H9 (cell line): ENCODE data around the gene MEG3. TPM values are rescaled to one million over a fixed set of nuclear protein-coding genes. Genes with fewer than 3 reads are reported as not detected.

Experiments used
- DNase-seq: peaks from one replicate; pipeline ENCODE4 v3.0.0-alpha.2; 2017
- H2AFZ ChIP-seq: one replicate; pipeline ENCODE4 v1.6.1; 2013; ENCODE audit warnings: mild to moderate bottlenecking, low read length, control low read depth, moderate library complexity
- H2AK5ac ChIP-seq: 2 replicates; pipeline ENCODE4 v1.6.1; 2013; ENCODE audit warnings: low read length, control low read depth, mixed read lengths; ENCODE audit not compliant: insufficient read length
- H2BK120ac ChIP-seq: one replicate; pipeline ENCODE4 v1.6.1; 2013; ENCODE audit warnings: low read depth, mild to moderate bottlenecking, low read length, control low read depth, inconsistent platforms; ENCODE audit not compliant: poor library complexity, severe bottlenecking
- H2BK12ac ChIP-seq: 2 replicates; pipeline ENCODE4 v1.6.1; 2013; ENCODE audit warnings: low read length, control low read depth, mixed read lengths, low read depth; ENCODE audit not compliant: insufficient read length
- H2BK15ac ChIP-seq: 2 replicates; pipeline ENCODE4 v1.6.1; 2013; ENCODE audit warnings: low read depth, low read length, control low read depth
- H2BK20ac ChIP-seq: one replicate; pipeline ENCODE4 v1.6.1; 2013; ENCODE audit warnings: low read depth, mild to moderate bottlenecking, low read length, control low read depth, inconsistent platforms; ENCODE audit not compliant: poor library complexity, severe bottlenecking
- H2BK5ac ChIP-seq: 2 replicates; pipeline ENCODE4 v1.6.1; 2013; ENCODE audit warnings: low read length, control low read depth, mixed read lengths; ENCODE audit not compliant: insufficient read length
- H3K14ac ChIP-seq: 2 replicates; pipeline ENCODE4 v1.6.1; 2013; ENCODE audit warnings: low read length, control low read depth; ENCODE audit not compliant: insufficient read depth
- H3K18ac ChIP-seq: 2 replicates; pipeline ENCODE4 v1.6.1; 2013; ENCODE audit warnings: low read depth, mild to moderate bottlenecking, mixed read lengths, low read length, control low read depth; ENCODE audit not compliant: insufficient read length
- H3K23ac ChIP-seq: 2 replicates; pipeline ENCODE4 v1.6.1; 2013; ENCODE audit warnings: low read length, control low read depth, mixed read lengths, low read depth; ENCODE audit not compliant: insufficient read length
- H3K23me2 ChIP-seq: 2 replicates; pipeline ENCODE4 v1.6.1; 2013; ENCODE audit warnings: low read depth, mild to moderate bottlenecking, mixed read lengths, low read length, control low read depth; ENCODE audit not compliant: insufficient read length, poor library complexity, severe bottlenecking
- H3K27ac ChIP-seq: 2 replicates; pipeline ENCODE4 v1.5.1; 2013; ENCODE audit warnings: low read length, control low read depth, mixed read lengths, low read depth; ENCODE audit not compliant: insufficient read length
- H3K27me3 ChIP-seq: 2 replicates; pipeline ENCODE4 v1.6.1; 2013; ENCODE audit warnings: low read length, control low read depth, inconsistent platforms; ENCODE audit not compliant: insufficient read depth
- H3K4ac ChIP-seq: 2 replicates; pipeline ENCODE4 v1.6.1; 2013; ENCODE audit warnings: low read depth, mild to moderate bottlenecking, control low read depth, inconsistent platforms, low read length, moderate library complexity
- H3K4me1 ChIP-seq: 2 replicates; pipeline ENCODE4 v1.6.1; 2013; ENCODE audit warnings: low read length, control low read depth, inconsistent platforms; ENCODE audit not compliant: insufficient read depth
- H3K4me2 ChIP-seq: 2 replicates; pipeline ENCODE4 v1.6.1; 2013; ENCODE audit warnings: low read length, control low read depth, mixed read lengths; ENCODE audit not compliant: insufficient read length, insufficient read depth
- H3K56ac ChIP-seq: 2 replicates; pipeline ENCODE4 v1.6.1; 2013; ENCODE audit warnings: low read depth, mild to moderate bottlenecking, mixed read lengths, low read length, control low read depth; ENCODE audit not compliant: insufficient read length
- H3K79me1 ChIP-seq: 2 replicates; pipeline ENCODE4 v1.6.1; 2013; ENCODE audit warnings: low read depth, mild to moderate bottlenecking, moderate library complexity, low read length, control low read depth, inconsistent platforms; ENCODE audit not compliant: insufficient read depth, poor library complexity, severe bottlenecking
- H3K79me2 ChIP-seq: 2 replicates; pipeline ENCODE4 v1.6.1; 2013; ENCODE audit warnings: low read length, control low read depth, inconsistent platforms; ENCODE audit not compliant: insufficient read depth
- H3K9ac ChIP-seq: 2 replicates; pipeline ENCODE4 v1.6.1; 2013; ENCODE audit warnings: low read length, control low read depth, mixed read lengths; ENCODE audit not compliant: insufficient read length; ENCODE audit errors: extremely low read depth
- H3K9me3 ChIP-seq: one replicate; pipeline ENCODE4 v1.6.1; 2013; ENCODE audit warnings: low read depth, low read length, inconsistent platforms; ENCODE audit not compliant: control insufficient read depth
- H3T11ph ChIP-seq: one replicate; pipeline ENCODE4 v1.6.1; 2013; ENCODE audit warnings: mild to moderate bottlenecking, low read length, control low read depth, inconsistent platforms
- H4K20me1 ChIP-seq: one replicate; pipeline ENCODE4 v1.6.1; 2013; ENCODE audit not compliant: control insufficient read depth, insufficient read length, insufficient read depth
- H4K5ac ChIP-seq: 2 replicates; pipeline ENCODE4 v1.6.1; 2013; ENCODE audit warnings: low read depth, mild to moderate bottlenecking, mixed read lengths, low read length, control low read depth; ENCODE audit not compliant: insufficient read length
- H4K8ac ChIP-seq: replicated peaks from 2 replicates; pipeline ENCODE4 v1.6.1; 2013; ENCODE audit warnings: low read length, control low read depth, mixed read lengths, low read depth; ENCODE audit not compliant: insufficient read length
- H4K91ac ChIP-seq: 2 replicates; pipeline ENCODE4 v1.6.1; 2013; ENCODE audit warnings: low read depth, mild to moderate bottlenecking, moderate library complexity, mixed read lengths, low read length, control low read depth; ENCODE audit not compliant: insufficient read length
- H3K27ac Mint-ChIP-seq, 3 experiments: 2 replicates in 2 of 3; 3 replicates in 1 of 3; pipeline ENCODE4 v1.8.0; 2020 to 2021; ENCODE audit warnings: mixed read lengths in 3 of 3, mild to moderate bottlenecking in 1 of 3, moderate library complexity in 1 of 3
- H3K27me3 Mint-ChIP-seq: 2 replicates; pipeline ENCODE4 v1.8.0; 2021; ENCODE audit warnings: low read depth, mild to moderate bottlenecking, moderate library complexity, mixed read lengths
- H3K36me3 Mint-ChIP-seq, 3 experiments: 2 replicates in 2 of 3; 3 replicates in 1 of 3; pipeline ENCODE4 v1.8.0; 2020 to 2021; ENCODE audit warnings: low read depth in 3 of 3, mixed read lengths in 3 of 3; ENCODE audit not compliant: insufficient read depth in 1 of 3
- H3K4me1 Mint-ChIP-seq, 2 experiments: 2 replicates each; pipeline ENCODE4 v1.8.0; 2020; ENCODE audit warnings: mixed read lengths in 2 of 2
- H3K4me3 Mint-ChIP-seq, 2 experiments: 2 replicates in 1 of 2; 3 replicates in 1 of 2; pipeline ENCODE4 v1.8.0; 2020 to 2021; ENCODE audit warnings: mild to moderate bottlenecking in 2 of 2, mixed read lengths in 2 of 2, moderate library complexity in 1 of 2
- H3K9me3 Mint-ChIP-seq, 2 experiments: 2 replicates in 1 of 2; 3 replicates in 1 of 2; pipeline ENCODE4 v1.8.0; 2020; ENCODE audit warnings: mild to moderate bottlenecking in 2 of 2, mixed read lengths in 2 of 2, moderate library complexity in 1 of 2
- WGBS: extraction: QIAGEN DNeasy Blood & Tissue Kit; methylation state at CpG from one replicate; pipeline ENCODE4 v1.1.7; 2013; ENCODE audit warnings: missing lambda C conversion rate, low lambda C conversion rate, mixed read lengths; ENCODE audit not compliant: insufficient read length; ENCODE audit errors: extremely low coverage; 5-methylcytosine and 5-hydroxymethylcytosine counted together
- total RNA-seq: library from RNA; stranded (reverse); gene quantifications from 2 replicates; pipeline ENCODE4 v1.2.1, GENCODE V29; 2021
- TF ChIP-seq, protein P1 (sequence below): fragments of 200-600 bp; sonication (generic); conservative IDR thresholded peaks from 3 replicates; pipeline ENCODE4 v1.8.0; 2021; ENCODE audit warnings: antibody characterized with exemption, mild to moderate bottlenecking

The MEG3 gene
- total RNA-seq, 1 experiment from 2014 or later: 0.52 TPM

DNA sequence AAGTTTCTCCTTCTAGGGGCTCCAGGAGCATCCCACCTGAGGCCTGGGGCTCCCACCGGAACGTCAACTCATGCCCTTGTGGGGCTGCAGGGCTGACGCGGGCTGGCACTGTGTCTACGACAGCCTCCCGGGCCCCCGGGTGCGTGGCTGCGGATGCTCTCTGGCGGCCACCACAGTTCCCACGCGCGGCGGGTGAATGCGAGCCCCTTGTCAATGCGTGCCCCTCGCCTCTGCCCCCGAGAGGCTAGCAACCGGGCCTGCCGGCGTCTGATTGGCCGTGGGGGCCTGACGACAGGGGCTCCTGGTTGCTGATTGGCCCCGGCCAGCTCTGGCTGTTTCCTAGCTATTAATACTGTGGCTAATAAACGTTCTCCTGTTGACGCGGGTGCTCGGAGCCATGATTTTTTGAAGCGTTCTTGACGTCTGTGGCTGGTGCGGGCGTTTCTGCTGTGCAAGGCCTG lies 1.8 kb upstream of the MEG3 start:
- H3K27ac Mint-ChIP-seq: no peak overlapping the region; a peak in 1 of 7 replicates
- no peak overlapping the region for H2AK5ac ChIP-seq
- peaks cover 27 to 34% of the 10 kb centered on the region in 2 experiments for H3K9me3 Mint-ChIP-seq

More for the DNA sequence above, 1.8 kb upstream of the MEG3 start:
- no peak overlapping the region for H4K91ac ChIP-seq
- H2BK12ac ChIP-seq: no peak overlapping the region
- H3K36me3 Mint-ChIP-seq: peaks cover 9 to 35% (median 20%) of the 10 kb centered on the region in 3 experiments
- H3K4me1 ChIP-seq: no peaks in the 10 kb centered on the region
- no peaks in the 10 kb centered on the region for H3K9me3 ChIP-seq
- H3K23me2 ChIP-seq: no peaks in the 10 kb centered on the region
- H3K4me2 ChIP-seq: no peak overlapping the region
- no peak overlapping the region for H2BK15ac ChIP-seq
- H3K4me1 Mint-ChIP-seq: peaks cover under 1 to 14% of the 10 kb centered on the region in 2 experiments
- H2AFZ ChIP-seq: no peak overlapping the region
- H3K4ac ChIP-seq: no peak overlapping the region
- no peak overlapping the region for H3K4me3 Mint-ChIP-seq
- no peak overlapping the region for H3K14ac ChIP-seq
- no peak overlapping the region for H3K9ac ChIP-seq
- H3K18ac ChIP-seq: no peak overlapping the region
- H4K20me1 ChIP-seq: no peaks in the 10 kb centered on the region
- H2BK120ac ChIP-seq: no peak overlapping the region
- H4K8ac ChIP-seq: no peak overlapping the region
- H3K27me3 Mint-ChIP-seq: peaks cover 18% of the 10 kb centered on the region
- DNase-seq: peak; percentile 77
- no peaks in the 10 kb centered on the region for H3K79me2 ChIP-seq
- no peak overlapping the region for H2BK20ac ChIP-seq
- no peak overlapping the region for H3K23ac ChIP-seq
- TF ChIP-seq, protein P1, sequence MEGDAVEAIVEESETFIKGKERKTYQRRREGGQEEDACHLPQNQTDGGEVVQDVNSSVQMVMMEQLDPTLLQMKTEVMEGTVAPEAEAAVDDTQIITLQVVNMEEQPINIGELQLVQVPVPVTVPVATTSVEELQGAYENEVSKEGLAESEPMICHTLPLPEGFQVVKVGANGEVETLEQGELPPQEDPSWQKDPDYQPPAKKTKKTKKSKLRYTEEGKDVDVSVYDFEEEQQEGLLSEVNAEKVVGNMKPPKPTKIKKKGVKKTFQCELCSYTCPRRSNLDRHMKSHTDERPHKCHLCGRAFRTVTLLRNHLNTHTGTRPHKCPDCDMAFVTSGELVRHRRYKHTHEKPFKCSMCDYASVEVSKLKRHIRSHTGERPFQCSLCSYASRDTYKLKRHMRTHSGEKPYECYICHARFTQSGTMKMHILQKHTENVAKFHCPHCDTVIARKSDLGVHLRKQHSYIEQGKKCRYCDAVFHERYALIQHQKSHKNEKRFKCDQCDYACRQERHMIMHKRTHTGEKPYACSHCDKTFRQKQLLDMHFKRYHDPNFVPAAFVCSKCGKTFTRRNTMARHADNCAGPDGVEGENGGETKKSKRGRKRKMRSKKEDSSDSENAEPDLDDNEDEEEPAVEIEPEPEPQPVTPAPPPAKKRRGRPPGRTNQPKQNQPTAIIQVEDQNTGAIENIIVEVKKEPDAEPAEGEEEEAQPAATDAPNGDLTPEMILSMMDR: no peak
- WGBS: no CpG with 5 or more reads among the region's 32 CpGs
- no peak overlapping the region for H4K5ac ChIP-seq
- no peaks in the 10 kb centered on the region for H3K79me1 ChIP-seq
- no peak overlapping the region for H3T11ph ChIP-seq
- no peaks in the 10 kb centered on the region for H3K27me3 ChIP-seq
- H3K56ac ChIP-seq: no peak overlapping the region
- no peak overlapping the region for H2BK5ac ChIP-seq
- no peak overlapping the region for H3K27ac ChIP-seq
